Spleen (tissue), 3 donors: ENCODE data around the gene ACP3.

Experiments used
- POLR2A ChIP-seq, 3 donors: fragments of 450-650 bp; IDR thresholded peaks; one replicate each; pipeline ENCODE4 v1.5.1; 2017; ENCODE audit warnings: antibody characterized with exemption in 3 of 3, mild to moderate bottlenecking in 1 of 3
- POLR2AphosphoS5 ChIP-seq, 3 donors: sonication (generic); formaldehyde crosslinking; IDR thresholded peaks; one replicate each; pipeline ENCODE4 v1.5.1; 2017; ENCODE audit warnings: antibody characterized with exemption in 3 of 3

- TF ChIP-seq POLR2AphosphoS5 (IDR thresholded peaks at IDR 0.05) (no peak), POLR2A (IDR thresholded peaks at IDR 0.05) (no peak)
Observed at GRCh38 chr3:132368515-132368914, 51.3 kb downstream of the ACP3 start.
